ENCODE data around the gene GMEB1.
"Not testable (repeated sequence)": the region's sequence is repeated elsewhere in the genome, so short reads cannot be mapped to it uniquely, and the experiment has no call there.

Gene GMEB1

GRCh38 chr1:28656335-28656734 lies 12.2 kb upstream of the GMEB1 start:
- TF ChIP-seq CTCF (conservative IDR thresholded peaks at IDR 0.05; ENCODE audit: control insufficient read depth, insufficient read depth, low read depth, low read length) = no peak
- H3K4me3 ChIP-seq (ENCODE audit: control insufficient read depth, low read depth, low read length) = no peak overlapping the region
- no peak for DNase-seq (ENCODE audit: low read depth)

- TF ChIP-seq CTCF (conservative IDR thresholded peaks at IDR 0.05; ENCODE audit: control insufficient read depth, insufficient read depth, low read depth, low read length) = no peak
- H3K4me3 ChIP-seq (ENCODE audit: control insufficient read depth, low read depth, low read length) = no peak overlapping the region
- DNase-seq (ENCODE audit: low read depth) = no peak
Measured at GRCh38 chr1:28663871-28664470, 4.6 kb upstream of the GMEB1 start.

GRCh38 chr1:28666806-28667205 lies 1.8 kb upstream of the GMEB1 start:
- DNase-seq (ENCODE audit: low read depth) = no peak
- no peak overlapping the region for H3K4me3 ChIP-seq (ENCODE audit: control insufficient read depth, low read depth, low read length)
- TF ChIP-seq CTCF (conservative IDR thresholded peaks at IDR 0.05; ENCODE audit: control insufficient read depth, insufficient read depth, low read depth, low read length) = no peak

- H3K4me3 ChIP-seq (ENCODE audit: control insufficient read depth, low read depth, low read length) = peak overlapping the region; percentile 87
- TF ChIP-seq CTCF (conservative IDR thresholded peaks at IDR 0.05; ENCODE audit: control insufficient read depth, insufficient read depth, low read depth, low read length) = no peak
- peak; percentile 38 for DNase-seq (ENCODE audit: low read depth)
Measured at GRCh38 chr1:28668956-28669723, 556 bp downstream of the GMEB1 start.

GRCh38 chr1:28671254-28671780 lies 2.7 kb downstream of the GMEB1 start:
- H3K4me3 ChIP-seq (ENCODE audit: control insufficient read depth, low read depth, low read length) = no peak overlapping the region
- no peak for DNase-seq (ENCODE audit: low read depth)
- no peak for TF ChIP-seq CTCF (conservative IDR thresholded peaks at IDR 0.05; ENCODE audit: control insufficient read depth, insufficient read depth, low read depth, low read length)

GRCh38 chr1:28672971-28673370 lies 4.4 kb downstream of the GMEB1 start:
- DNase-seq (ENCODE audit: low read depth); H3K4me3 ChIP-seq (ENCODE audit: control insufficient read depth, low read depth, low read length): not testable (repeated sequence)

- no peak for TF ChIP-seq CTCF (conservative IDR thresholded peaks at IDR 0.05; ENCODE audit: control insufficient read depth, insufficient read depth, low read depth, low read length)
- no peak overlapping the region for H3K4me3 ChIP-seq (ENCODE audit: control insufficient read depth, low read depth, low read length)
- no peak for DNase-seq (ENCODE audit: low read depth)
Measured at GRCh38 chr1:28675924-28676257, 7.3 kb downstream of the GMEB1 start.

All from fibroblast of mammary gland (primary cell).